HG03460 (cell line): Measurements from ENCODE around the gene POLR3K.
"Not testable (repeated sequence)": the region's sequence is repeated elsewhere in the genome, so short reads cannot be mapped to it uniquely, and the experiment has no call there.

ENCODE experiments used
- ATAC-seq: cut with Tn5 transposase; IDR thresholded peaks from one replicate; pipeline ENCODE4 v1.9.1; 2021; ENCODE audit not compliant: unreplicated experiment

The POLR3K gene

DNA sequence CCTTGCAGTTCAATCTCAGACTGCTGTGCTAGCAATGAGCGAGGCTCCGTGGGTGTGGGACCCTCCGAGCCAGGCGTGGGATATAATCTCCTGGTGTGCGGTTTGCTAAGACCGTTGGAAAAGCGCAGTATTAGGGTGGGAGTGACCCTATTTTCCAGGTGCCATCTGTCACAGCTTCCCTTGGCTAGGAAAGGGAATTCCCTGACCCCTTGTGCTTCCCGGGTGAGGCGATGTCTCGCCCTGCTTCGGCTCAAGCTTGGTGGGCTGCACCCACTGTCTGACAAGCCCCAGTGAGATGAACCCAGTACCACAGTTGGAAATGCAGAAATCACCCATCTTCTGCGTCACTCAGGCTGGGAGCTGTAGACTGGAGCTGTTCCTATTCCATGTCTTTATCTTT is 32.5 kb downstream of the POLR3K start:
- ATAC-seq, result not testable (repeated sequence)

DNA sequence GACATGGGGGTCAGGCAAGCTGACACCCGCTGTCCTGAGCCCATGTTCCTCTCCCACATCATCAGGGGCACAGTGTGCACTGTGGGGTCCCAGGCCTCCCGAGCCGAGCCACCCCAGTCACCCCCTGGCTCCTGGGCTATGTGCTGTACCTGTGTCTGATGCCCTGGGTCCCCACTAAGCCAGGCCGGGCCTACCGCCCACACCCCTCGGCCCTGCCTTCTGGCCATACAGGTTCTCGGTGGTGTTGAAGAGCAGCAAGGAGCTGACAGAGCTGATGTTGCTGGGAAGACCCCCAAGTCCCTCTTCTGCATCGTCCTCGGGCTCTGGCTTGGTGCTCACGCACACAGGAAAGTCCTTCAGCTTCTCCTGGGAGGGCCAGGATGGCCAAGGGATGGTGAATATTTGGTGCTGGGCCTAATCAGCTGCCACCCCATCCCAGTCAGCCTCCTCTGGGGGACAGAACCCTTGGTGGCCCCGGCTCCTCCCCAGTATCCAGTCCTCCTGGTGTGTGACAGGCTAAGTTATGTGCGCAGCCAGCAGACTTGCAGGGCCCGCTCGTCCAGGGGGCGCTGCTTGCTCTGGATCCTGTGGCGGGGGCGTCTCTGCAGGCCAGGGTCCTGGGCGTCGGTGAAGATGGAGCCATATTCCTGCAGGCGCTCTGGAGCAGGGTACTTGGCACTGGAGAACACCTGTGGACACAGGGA is 36.2 kb downstream of the POLR3K start:
- not testable (repeated sequence) for ATAC-seq

DNA sequence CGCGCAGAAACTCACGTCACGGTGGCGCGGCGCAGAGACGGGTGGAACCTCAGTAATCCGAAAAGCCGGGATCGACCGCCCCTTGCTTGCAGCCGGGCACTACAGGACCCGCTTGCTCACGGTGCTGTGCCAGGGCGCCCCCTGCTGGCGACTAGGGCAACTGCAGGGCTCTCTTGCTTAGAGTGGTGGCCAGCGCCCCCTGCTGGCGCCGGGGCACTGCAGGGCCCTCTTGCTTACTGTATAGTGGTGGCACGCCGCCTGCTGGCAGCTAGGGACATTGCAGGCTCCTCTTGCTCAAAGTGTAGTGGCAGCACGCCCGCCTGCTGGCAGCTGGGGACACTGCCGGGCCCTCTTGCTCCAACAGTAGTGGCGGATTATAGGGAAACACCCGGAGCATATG is 42.6 kb downstream of the POLR3K start:
- not testable (repeated sequence) for ATAC-seq

DNA sequence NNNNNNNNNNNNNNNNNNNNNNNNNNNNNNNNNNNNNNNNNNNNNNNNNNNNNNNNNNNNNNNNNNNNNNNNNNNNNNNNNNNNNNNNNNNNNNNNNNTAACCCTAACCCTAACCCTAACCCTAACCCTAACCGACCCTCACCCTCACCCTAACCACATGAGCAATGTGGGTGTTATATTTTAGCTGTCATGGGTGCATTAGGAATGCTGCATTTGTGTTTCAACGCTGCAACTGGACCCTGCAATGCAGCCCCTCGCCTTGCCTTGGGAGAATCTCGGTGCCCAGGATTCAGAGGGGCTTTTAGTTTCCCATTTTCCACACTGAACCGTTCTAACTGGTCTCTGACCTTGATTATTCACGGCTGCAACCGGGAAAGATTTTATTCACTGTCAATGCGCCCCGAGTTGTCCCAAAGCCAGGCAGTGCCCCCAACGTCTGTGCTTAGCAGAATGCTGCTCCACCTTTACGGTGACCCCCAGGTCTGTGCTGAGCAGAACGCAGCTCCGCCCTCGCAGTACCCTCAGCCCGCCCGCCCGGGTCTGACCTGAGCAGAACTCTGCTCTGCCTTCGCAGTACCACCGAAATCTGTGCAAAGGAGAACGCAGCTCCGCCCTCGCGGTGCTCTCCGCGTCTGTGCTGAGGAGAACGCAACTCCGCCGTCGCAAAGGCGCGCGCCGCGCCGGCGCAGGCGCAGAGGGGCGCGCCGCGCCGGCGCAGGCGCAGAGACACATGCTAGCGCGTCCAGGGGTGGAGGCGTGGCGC is 43.3 kb downstream of the POLR3K start:
- no peak for ATAC-seq
